ENCODE data around the gene CDKAL1.

GRCh38 chr6:20577173-20577688, 43.0 kb downstream of the CDKAL1 start:
- TF ChIP-seq GATA2 (IDR thresholded peaks at IDR 0.05; ENCODE audit: low read depth, low read length) (no peak), GATA3 (IDR thresholded peaks at IDR 0.05; ENCODE audit: low read depth, low read length) (no peak)

Data from SH-SY5Y (cell line).